Measurements from ENCODE around the gene IL17RB.

Gene IL17RB

DNA sequence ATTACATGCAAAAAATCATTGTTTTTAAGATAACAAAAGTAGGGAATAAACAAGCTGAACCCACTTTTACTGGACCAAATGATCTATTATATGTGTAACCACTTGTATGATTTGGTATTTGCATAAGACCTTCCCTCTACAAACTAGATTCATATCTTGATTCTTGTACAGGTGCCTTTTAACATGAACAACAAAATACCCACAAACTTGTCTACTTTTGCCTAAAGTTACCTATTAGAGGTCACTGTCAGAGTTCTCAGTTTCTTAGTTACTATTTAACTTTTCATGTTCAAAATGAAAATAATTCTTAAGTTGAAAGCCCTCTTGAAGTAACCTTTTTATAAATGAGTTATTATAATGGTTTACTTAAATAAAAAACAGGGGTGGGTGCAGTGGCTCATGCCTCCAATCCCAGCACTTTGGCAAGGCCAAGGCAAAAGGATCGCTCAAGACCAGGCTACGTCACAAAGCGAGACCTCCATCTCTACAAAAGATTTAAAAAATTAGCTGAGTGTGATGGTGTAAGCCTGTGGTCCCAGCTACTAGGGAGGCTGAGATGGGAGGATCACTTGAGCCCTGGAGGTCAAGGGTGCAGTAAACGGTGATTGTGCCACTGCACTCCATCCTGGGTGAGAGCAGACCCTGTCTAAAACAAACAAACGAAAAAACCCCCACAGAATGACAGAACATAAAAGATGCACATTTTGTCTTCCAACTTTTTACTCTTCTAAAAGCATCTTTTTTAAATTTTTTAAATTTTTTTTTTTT lies 19.5 kb downstream of the IL17RB start:
- no peak for DNase-seq

DNA sequence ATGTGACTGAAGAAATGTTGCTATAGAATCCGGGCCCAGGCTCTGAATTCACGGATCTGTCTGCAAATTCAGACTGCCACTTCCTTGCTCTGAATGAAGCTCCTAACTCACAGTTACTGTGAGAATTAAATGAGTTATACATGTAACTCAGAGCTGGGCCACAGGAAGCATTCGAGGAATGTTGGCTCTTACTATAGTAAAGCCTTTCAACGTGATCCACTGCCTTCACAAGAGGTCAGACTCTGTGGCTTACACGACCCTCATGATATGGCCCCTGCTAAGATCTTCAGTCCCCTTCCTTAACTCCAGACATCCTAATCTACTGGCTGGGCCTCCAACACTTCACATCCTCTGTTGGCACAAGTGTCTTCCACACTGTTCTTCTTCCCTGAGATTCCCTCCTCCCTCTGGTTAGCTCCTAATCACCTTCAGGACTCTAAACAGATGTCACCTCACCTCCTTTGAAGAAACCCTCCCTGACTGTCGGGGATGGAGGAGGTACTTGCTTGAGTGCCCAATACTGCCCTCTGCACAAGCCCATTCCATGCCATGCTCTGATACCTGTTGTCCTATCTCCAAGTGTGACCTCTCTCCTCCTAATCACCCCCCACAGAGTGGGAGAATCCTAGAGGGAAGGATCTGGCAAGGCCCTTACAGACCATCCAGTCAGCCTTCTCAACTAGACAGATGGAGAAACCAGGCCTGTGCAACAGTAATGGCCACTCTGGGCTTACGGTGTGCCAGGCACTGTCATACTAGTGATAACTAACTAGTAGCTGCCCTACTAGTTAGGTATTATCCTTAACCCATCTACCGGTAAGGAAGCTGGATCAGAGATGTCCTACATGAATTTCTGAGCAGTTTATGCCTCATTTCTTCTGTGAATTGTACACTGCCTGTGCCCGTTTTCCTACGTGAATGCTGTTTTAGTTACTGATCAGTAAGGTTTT lies 34.3 kb downstream of the IL17RB start:
- DNase-seq, result no peak

DNA sequence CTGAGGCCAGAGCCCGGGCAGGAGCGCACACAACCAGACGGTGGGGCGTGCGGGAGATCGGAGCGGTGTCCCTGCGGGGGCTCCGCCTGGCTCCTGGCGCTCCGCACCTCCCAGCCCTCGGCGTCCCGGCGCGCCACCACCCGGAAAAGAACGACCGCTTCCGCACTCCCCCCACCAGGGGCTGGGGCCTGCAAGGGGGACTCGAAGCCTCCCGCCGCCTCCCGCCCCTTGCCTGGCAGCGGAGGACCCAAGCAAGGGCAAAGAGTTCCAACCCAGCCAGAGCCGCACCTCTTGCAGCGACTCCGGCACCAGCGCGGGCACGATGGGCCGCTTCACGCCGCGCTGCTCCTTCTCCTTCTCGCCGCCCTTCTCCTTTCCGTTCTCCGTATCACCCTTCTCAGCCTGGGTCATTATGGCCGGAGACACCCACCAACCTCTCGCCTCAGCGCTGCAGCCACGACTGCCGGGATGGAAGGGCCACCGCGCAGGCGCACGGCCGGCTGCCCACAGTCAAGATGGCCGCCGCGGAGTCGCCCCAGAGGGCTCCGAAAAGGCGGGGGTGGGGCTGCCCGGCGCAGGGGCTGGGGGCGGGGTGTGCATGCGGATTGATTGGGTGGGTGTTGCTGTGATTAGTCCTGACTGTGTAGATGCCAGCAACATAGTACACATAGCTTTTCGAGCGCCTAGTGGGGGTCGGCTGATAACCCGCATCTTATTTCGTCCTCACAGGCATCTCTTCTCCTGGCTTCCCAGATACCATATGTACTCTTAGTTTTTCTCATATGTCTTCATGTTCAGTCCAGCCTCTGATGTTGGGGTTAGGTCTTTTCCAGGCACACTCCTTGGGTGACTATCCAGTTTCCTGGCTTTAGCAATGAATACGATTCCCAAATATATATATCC lies 35.6 kb downstream of the IL17RB start, which contains the start of gene ACTR8:
Gene ACTR8 (minus strand): TSS at position 462 of the 903 bp plus-strand sequence. CDS start 51 bp downstream, at position 411.
- peak; percentile 64 for DNase-seq

DNA sequence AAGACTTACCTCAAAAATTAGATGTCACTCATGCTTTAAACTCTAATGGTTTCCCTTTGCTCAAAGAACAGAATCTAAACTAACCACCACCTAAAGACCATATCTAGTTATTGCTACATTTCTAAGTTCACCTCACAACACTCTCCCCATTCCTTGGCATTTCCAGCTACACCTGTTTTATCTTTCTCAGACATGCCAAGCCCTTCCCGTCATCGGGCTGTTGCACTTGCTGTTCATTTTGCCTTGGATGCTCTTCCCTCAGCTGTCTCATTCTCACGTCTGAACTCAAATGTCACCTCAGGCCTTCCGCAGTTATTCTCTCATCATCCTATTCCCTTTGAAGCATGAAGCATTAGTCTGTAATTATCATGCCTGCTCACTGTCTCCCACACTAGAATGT lies 36.6 kb downstream of the IL17RB start:
- DNase-seq, result no peak

DNA sequence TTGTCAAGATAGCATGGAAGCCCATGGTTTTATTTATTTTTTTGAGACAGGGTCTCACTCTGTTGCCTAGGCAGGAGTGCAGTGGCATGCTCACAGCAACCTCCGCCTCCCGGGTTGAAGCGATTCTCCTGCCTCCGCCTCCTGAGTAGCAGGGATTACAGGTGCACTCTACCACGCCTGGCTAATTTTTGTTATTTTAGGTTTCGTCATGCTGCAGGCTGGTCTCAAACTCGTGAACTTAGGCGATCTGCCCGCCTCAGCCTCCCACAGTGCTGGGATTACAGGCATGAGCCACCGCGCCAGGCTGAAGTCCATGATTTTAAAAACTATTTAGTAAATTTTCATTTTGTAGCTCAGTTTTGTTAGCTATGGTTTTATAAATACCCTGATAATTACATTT lies 38.3 kb downstream of the IL17RB start:
- no peak for DNase-seq

DNA sequence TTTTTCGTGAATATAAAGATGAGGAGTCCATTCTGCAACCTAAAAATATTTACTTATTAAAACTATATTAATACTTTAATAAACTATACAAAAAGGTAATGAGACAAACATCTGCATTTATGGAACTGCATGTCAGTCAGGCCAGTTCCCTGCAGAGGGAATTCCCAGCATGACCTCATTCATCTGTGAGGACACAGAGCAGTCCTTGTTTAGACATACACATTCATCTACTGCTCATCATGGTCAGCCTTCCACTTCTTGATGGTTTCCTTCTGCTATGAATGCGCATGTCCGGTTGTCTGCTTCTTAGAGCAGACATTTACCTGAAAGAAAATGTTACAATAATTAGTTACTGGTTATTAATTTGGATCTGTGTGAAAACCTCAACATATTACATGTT lies 38.9 kb downstream of the IL17RB start:
- DNase-seq, result no peak

DNA sequence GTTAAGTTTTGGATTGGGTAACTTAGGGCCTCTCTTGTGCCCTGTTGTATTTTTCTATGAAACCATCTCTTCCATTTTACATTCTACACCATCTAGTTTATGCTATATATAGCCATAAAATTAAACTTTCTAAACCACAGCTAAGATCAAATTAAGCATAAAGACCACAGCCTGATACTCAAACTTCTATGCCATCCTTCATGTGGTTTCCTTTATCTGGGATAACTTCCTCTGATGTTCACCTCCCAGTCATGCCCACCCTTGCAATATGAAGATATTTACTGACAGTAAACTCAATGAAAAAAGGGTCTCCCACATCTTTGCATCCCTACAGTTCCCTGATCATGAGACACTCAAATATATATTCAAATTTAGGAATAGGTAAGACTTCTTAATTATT lies 41.1 kb downstream of the IL17RB start:
- DNase-seq, result no peak

DNA sequence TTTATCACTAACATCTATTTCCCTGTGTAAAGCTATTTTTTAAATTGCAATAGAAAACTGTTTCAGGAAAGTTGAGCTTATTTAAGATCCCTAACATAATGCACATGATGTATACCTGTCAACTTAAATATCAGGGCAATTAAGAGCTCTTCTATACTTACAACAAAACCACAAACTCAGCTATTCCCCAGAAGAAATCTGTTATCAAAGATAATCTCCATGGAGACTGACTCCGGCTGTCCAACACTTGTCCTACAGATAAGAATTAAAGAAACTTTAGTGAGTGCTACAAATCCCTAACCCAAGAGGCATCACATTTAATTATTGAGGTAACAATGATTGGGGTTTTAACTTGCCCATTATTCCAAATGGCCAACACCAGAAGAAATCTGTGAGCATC lies 41.9 kb downstream of the IL17RB start:
- DNase-seq, result no peak

DNA sequence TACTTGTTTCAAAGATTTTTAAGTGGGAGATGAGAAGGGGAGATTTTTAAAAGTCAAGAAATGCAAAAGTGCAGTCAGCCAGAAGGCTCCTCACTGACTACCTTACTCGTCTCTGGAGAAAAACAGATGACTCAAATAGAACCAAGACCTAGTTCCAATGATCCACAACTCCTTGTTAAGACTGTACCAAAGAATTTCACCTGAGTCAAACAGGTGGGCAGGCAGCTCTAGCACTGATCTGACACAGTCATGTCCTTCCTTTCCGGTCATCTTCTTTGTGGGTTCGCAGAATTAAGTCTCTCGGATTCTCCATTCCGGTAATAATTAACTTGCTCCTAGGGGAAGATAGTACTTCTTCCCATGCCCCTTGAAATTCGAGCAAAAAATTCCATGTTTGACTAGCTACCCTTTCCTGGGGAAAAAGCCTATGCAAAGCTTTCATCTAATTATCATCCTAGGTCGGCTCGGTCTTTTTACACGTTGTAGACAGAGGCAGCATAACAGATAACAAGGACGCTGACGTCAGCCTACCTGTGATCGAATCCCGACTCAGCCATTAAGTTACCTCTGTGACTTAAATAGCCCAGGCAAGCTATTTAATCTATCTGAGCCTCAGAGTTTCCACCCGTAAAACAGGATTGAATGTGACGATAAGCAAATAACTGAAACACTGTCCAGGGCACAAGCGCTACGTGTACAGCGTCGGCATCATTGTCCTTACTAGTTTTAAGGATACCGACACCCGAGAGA lies 44.5 kb downstream of the IL17RB start:
- DNase-seq, result no peak

DNA sequence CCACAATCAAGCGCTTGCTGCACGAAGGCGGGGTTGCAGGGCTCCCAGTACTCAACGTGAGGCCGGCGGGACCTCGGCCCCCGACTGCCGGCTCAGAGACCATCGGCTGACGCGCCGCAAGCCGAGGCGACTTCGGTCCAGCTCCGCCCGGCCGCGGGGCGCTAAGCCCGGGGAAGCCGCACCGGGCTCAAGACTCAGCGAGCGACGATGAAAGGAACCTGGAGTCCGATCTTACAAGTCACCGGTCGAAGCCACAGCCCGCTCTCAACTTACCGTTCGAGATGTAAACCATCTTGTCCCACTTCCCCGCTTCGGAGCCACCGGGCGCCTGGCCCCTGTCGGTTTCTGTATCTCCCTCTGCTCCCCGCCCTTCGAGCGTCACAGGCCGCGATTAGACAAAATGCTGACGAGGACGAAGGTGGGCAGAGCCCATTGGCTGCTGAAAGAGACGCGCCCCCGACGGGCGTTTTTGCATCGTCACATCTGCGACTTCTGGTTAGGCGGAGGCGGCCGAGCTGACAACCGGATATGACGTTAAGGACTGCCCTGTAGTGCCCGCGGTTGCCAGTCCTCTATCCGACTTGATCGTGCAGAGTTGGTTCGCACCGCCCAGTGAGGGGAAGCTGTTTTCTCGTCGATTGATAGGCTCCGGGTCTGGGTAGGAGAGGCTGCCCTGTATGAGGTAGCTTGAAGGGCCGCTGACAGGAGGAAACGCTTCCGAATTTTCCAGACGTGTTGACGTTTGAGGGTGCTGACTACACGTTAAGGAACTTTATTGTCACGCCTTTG lies 45.3 kb downstream of the IL17RB start, which contains the start of gene SELENOK:
Gene SELENOK (minus strand): TSS at position 363 of the 789 bp plus-strand sequence.
- DNase-seq, result peak; percentile 69

DNA sequence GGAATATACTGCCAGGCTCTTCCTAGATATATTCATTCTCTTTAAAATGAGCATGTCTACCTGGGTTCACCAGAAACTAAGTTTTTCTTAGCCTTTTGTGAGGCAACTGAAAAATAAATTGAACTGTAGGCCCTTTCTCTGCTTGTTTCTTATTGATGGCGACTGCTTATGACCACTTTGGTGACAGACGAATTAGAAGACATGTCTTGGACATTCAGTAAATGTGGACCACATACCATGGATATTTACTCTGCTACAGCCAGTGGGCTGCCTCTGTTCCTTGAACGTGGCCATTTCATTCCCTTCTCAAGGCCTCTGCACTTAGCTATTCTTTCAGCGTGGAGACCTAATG lies 45.9 kb downstream of the IL17RB start:
- DNase-seq, result no peak

DNA sequence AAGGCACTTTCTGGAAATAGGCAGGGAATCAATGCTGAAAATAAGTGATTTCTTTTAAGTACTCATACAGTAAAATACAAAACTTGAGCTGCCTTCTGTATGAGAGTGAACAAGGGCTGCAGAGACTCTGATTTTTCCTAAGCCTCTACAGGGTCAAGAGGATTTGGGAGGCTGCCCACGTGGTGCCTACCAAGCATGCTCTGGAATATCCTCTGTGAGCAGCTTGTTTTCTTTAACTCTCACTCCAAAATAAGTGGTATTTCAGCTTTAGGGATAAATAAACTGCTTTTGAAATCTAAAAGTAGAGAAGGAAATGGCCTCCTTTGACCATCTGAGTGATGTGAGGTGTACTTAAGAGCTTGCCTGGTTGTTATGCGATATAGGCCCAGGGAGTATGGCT lies 53.4 kb downstream of the IL17RB start:
- no peak for DNase-seq

DNA sequence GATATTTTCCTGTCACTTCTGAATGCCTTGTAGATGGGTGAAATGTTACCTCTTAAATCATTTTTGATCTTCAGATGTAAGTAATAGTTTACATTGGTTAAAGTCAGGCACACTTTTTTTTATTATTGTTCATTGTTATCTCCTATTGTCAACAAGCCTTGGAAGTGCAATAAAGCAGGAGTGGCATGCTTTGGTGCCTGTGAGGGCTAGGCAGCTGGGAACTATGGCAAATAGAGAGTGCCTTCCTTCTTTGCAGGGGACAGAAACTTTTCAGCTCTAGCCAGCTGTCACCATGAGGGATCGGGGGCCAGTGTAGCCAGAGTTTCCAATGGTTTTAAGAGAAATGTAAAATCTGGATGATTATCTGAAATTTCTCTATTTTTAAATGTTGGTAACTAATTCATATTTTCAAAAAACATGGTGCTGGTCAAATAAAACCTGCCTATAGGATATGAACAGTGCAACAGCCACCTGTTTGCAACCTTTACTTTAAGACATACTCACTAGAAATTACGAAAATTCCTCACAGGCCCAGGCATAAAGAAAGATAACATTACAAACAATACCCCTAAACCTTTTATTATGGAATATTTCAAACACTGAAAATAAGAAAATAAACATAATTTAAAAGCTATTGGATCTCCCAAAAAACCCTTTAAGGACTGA lies 54.4 kb downstream of the IL17RB start:
- DNase-seq, result no peak

DNA sequence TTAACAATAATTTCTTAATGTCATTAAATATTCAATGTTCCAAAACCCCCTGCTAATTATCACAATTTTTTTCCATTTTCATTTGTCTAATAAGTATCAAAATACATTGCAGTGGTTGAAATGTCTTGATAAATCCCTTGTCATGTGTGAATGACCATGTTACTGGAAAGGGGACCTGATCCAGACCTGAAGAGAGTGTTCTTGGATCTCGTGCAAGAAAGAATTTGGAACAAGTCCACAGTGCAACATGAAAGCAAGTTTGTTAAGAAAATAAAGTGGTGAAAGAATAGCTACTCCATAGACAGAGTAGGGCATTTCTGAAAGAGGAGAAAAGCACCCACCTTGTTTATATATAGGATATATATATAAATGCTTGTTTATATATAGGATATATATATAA lies 55.7 kb downstream of the IL17RB start:
- no peak for DNase-seq

DNA sequence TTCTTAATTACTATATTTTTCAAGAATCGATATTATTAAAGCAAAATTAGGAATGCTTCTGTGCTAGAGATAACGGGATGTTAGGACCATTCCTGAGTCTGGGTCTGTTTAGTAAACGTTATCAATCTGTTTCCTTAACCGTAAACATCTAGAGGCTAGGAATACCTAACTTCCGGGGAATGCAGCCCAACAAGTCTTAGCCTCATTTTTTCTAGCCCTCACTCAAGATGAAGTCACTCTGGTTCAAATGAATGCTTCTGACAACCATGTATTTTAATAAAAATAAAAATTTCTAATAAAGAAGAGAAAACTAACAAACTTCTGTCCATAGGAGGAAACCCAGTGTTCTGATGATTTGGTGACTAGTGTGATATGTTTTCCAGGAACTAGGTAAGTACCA lies 56.3 kb downstream of the IL17RB start:
- DNase-seq, result no peak

DNA sequence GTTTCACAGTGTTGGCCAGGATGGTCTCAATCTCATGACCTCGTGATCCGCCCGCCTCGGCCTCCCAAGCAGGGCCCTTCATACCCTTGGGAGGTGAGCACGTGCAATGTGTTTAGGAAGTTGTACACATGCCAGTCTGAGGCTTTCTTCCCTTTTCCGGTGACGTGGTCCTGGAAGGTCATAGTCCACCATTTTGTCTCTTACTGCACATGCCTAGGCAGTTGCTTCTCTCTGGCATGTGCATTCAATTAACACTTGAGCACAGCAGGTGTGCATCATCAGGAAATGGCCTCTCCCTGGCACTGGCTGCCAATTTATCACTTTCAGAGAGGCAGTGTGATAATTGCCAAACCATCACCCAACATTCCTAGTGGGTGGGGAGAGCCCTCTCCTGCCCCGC lies 67.0 kb downstream of the IL17RB start:
- DNase-seq, result no peak

All from NCI-H1417 treated with DMSO at 0.1 percent for 48 hours (cell line).